Gastrocnemius medialis (tissue), 4 donors: ENCODE measurements around the gene GABRA5. TPM values are rescaled to one million over a fixed set of nuclear protein-coding genes. Genes with fewer than 3 reads are reported as not detected.

Experiments used
- ATAC-seq, 2 donors: fragments of 150-250 bp; one replicate each; pipeline ENCODE4 v1.9.1; 2016
- DNase-seq, 2 donors: peaks; one replicate each; pipeline ENCODE4 v3.0.0-alpha.2; 2019
- H3K27ac ChIP-seq, 4 donors: fragments of 200-600 bp; sonication (generic); 1 replicate in 1 of 4; 2 replicates in 3 of 4; pipeline ENCODE4 v1.5.1; 2016 to 2018; ENCODE audit warnings: mild to moderate bottlenecking in 2 of 4, moderate library complexity in 1 of 4
- H3K27me3 ChIP-seq, 3 donors: fragments of 200-600 bp; sonication (generic) in 2 of 3; 1 replicate in 1 of 3; 2 replicates in 2 of 3; pipeline versions ENCODE4 v1.5.1 to v1.6.0; 2016 to 2019; ENCODE audit warnings: mild to moderate bottlenecking in 1 of 3, moderate library complexity in 1 of 3
- H3K36me3 ChIP-seq, 2 donors: fragments of 200-600 bp; sonication (generic) in 1 of 2; one replicate each; pipeline ENCODE4 v1.5.1; 2017 to 2018
- H3K4me1 ChIP-seq, 2 donors: fragments of 200-600 bp; sonication (generic) in 1 of 2; one replicate each; pipeline ENCODE4 v1.5.1; 2016 to 2017; ENCODE audit warnings: mild to moderate bottlenecking in 2 of 2
- H3K4me3 ChIP-seq, 4 donors: fragments of 200-600 bp; sonication (generic) in 3 of 4; 1 replicate in 1 of 4; 2 replicates in 3 of 4; pipeline ENCODE4 v1.5.1; 2016 to 2019; ENCODE audit warnings: mild to moderate bottlenecking in 2 of 4
- H3K9me3 ChIP-seq, 3 donors: fragments of 200-600 bp; sonication (generic) in 2 of 3; 1 replicate in 1 of 3; 2 replicates in 2 of 3; pipeline ENCODE4 v1.5.1; 2016 to 2019
- POLR2A ChIP-seq, 2 donors: fragments of 450-650 bp; IDR thresholded peaks; one replicate each; pipeline ENCODE4 v1.6.1; 2017; ENCODE audit warnings: antibody characterized with exemption in 2 of 2, mild to moderate bottlenecking in 2 of 2, moderate library complexity in 2 of 2
- in situ Hi-C, 4 donors: fragments of 200-750 bp; cut with MboI; loops; one replicate each; pipeline versions ENCODE4 v1.15.0 to v1.8.0; 2017; ENCODE audit warnings: low sequenced_read_pairs in 4 of 4
- intact Hi-C: fragments of 100-400 bp; cut with DNase I; formaldehyde crosslinking; loops from one replicate; pipeline ENCODE4 v1.15.1; 2023; ENCODE audit warnings: low total_unique reads
- total RNA-seq, 4 donors: library from RNA; depleted of rRNA; stranded (reverse); fragments of >200 nt; gene quantifications; one replicate each; pipeline versions ENCODE4 v1.1.0 to v1.2.3, GENCODE V29; 2016
- TF ChIP-seq, protein P1 (sequence below), 5 experiments: fragments of 450-650 bp in 3 of 5; fragments of 200-600 bp in 2 of 5; sonication (generic) in 2 of 5; IDR thresholded peaks in 4 of 5; conservative IDR thresholded peaks in 1 of 5; 1 replicate in 4 of 5; 2 replicates in 1 of 5; pipeline ENCODE4 v1.5.1; 2016 to 2019; ENCODE audit warnings: antibody characterized with exemption in 5 of 5, mild to moderate bottlenecking in 3 of 5, moderate library complexity in 3 of 5

GABRA5 gene
- total RNA-seq, 4 donors from 2014 or later, result not detected

DNA sequence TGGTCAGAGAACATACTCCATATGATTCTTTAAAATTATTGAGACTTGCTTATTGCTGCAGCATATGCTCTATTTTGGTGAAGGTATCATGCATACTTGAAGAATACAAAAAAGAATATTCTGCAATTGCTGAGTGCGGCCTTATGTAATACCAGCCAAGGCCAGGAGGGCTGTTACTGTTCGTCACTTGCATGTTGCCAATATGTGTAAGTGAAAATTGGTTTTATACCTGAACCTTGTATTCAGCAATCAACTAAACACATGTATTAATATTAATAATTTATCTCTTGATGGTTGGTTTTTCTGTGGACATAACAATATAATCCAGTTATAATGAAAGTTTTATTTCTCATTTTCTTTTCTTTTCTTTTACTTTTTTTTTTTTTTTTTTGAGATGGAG is 13.9 kb upstream of the GABRA5 start:
- Histone ChIP-seq H3K4me3 (no peak overlapping the region), H3K4me1 (no peaks in the 10 kb centered on the region), H3K36me3 (no peaks in the 10 kb centered on the region), H3K27me3 (no peaks in the 10 kb centered on the region), H3K27ac (no peak overlapping the region), H3K9me3 (no peaks in the 10 kb centered on the region)
- DNase-seq, result no peak
- intact Hi-C loops (no loop called here), in situ Hi-C loops (loop anchor here in 1 of 4 donors (25.0 kb wide), 1 partner anchor 1341 kb away; no protein-coding TSS in a partner anchor)
- no peak for ATAC-seq
- TF ChIP-seq POLR2A (IDR thresholded peaks at IDR 0.05), result no peak
- TF ChIP-seq, protein P1, sequence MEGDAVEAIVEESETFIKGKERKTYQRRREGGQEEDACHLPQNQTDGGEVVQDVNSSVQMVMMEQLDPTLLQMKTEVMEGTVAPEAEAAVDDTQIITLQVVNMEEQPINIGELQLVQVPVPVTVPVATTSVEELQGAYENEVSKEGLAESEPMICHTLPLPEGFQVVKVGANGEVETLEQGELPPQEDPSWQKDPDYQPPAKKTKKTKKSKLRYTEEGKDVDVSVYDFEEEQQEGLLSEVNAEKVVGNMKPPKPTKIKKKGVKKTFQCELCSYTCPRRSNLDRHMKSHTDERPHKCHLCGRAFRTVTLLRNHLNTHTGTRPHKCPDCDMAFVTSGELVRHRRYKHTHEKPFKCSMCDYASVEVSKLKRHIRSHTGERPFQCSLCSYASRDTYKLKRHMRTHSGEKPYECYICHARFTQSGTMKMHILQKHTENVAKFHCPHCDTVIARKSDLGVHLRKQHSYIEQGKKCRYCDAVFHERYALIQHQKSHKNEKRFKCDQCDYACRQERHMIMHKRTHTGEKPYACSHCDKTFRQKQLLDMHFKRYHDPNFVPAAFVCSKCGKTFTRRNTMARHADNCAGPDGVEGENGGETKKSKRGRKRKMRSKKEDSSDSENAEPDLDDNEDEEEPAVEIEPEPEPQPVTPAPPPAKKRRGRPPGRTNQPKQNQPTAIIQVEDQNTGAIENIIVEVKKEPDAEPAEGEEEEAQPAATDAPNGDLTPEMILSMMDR (IDR thresholded peaks at IDR 0.05 in 4 of 5, conservative IDR thresholded peaks at IDR 0.05 in 1 of 5), result no peak

DNA sequence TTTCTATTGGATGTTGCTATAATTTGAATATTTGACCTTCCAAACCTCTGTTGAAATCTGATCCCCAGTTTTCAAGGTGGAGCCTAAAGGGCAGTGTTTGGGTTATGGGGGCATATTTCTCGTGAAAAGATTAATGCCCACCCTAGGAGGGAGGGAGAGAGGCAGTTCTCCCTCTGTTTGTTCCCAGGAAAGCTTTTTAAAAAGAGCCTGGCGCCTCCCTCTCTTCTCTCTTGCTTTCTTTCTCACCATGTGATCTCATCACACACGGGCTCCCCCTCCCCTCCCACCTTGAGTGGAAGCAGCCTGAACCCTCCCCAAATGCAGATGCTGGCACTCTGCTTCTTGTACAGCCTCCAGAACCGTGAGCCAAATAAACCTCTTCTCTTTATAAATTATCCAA is 12.4 kb upstream of the GABRA5 start:
- Histone ChIP-seq H3K4me1 (no peaks in the 10 kb centered on the region), H3K9me3 (no peaks in the 10 kb centered on the region), H3K27me3 (no peaks in the 10 kb centered on the region), H3K27ac (no peak overlapping the region), H3K4me3 (no peak overlapping the region), H3K36me3 (no peaks in the 10 kb centered on the region)
- intact Hi-C loops (no loop called here), in situ Hi-C loops (loop anchor here in 1 of 4 donors (25.0 kb wide), 1 partner anchor 1342 kb away; no protein-coding TSS in a partner anchor)
- TF ChIP-seq POLR2A (IDR thresholded peaks at IDR 0.05), result no peak
- TF ChIP-seq, protein P1 (IDR thresholded peaks at IDR 0.05 in 4 of 5, conservative IDR thresholded peaks at IDR 0.05 in 1 of 5), result no peak
- no peak for DNase-seq
- ATAC-seq, result no peak

DNA sequence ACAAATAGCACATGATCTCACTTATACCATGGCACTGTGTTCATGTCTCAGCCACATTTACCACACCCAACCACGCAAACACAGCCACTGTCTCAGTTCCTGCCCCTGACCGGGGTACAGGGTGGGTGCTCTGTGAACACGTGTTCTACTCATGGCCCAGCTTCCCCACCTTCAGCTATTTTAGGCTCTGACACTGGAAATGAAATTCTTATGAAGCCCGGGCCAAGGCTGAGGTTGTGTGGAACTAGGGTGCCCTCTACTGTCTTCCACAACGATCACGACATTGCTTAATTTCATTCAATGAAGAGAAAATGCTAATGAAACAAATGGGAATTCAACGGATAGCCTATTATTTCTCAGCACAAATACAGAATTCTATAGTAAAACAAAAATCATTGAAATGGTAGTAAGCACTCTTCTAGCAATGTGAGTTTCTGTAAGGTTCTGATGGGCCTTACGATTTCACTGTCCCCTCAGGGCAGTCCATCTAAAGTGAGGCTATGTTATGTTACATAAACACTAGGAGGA is 2.1 kb upstream of the GABRA5 start:
- intact Hi-C loops, result no loop called here
- no peaks in the 10 kb centered on the region for H3K9me3 ChIP-seq
- DNase-seq, result no peak

DNA sequence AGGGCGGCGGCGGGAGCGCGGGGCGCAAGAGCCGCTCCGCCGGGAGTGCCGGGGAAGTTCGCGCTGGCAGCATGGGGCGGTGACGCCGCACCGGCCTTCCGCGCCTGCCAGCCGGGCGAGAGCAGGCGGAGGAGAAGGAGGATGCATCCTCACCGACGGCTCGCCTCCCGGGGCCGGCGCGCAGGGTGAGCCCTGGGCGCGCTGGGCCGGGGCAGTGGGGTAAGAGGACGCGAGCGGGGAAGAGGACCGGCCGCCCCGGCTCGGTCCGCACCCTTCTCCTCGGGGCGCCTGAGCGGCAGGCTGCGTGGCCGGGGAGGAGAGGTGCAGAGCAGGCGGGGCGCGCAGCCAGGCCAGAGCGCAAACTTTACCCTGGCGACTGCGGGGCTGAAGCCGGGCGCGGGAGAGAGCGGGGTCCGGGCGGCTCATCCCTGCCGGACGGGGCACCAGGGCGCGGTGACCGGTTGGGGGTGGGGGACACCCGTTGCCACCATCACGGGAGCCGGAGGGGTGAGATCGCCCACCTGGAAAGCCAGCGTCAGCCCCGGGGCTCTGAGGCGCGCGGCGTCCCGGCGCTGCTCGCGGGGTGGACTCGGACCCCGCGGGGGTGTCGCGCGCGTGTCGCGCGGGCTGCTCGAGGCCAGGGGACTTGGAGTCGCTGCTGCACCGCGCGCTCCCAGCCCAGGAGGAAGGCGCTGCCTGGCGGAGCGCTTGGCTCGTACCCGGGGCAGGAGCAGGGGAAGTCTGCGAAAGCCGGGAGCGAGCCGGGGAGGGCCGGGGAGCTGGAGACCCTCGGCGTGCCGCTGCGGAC is 542 bp downstream of the GABRA5 start:
- DNase-seq, result no peak
- Histone ChIP-seq H3K36me3 (no peaks in the 10 kb centered on the region), H3K9me3 (no peaks in the 10 kb centered on the region), H3K27ac (no peak overlapping the region), H3K4me1 (no peaks in the 10 kb centered on the region), H3K4me3 (no peak overlapping the region), H3K27me3 (peaks cover 12 to 16% (median 15%) of the 10 kb centered on the region in 3 donors)
- in situ Hi-C loops (loop anchor here in 1 of 4 donors (25.0 kb wide), 1 partner anchor 1355 kb away; no protein-coding TSS in a partner anchor), intact Hi-C loops (no loop called here)
- ATAC-seq, result no peak
- TF ChIP-seq POLR2A (IDR thresholded peaks at IDR 0.05), result no peak
- TF ChIP-seq, protein P1 (IDR thresholded peaks at IDR 0.05 in 4 of 5, conservative IDR thresholded peaks at IDR 0.05 in 1 of 5), result no peak

More for the DNA sequence above, 2.1 kb upstream of the GABRA5 start:
- peaks cover 12 to 16% (median 15%) of the 10 kb centered on the region in 3 donors for H3K27me3 ChIP-seq
- H3K4me1 ChIP-seq, result no peaks in the 10 kb centered on the region
- no peak overlapping the region for H3K4me3 ChIP-seq
- no peaks in the 10 kb centered on the region for H3K36me3 ChIP-seq
- TF ChIP-seq, protein P1 (IDR thresholded peaks at IDR 0.05 in 4 of 5, conservative IDR thresholded peaks at IDR 0.05 in 1 of 5), result no peak
- no peak for TF ChIP-seq POLR2A (IDR thresholded peaks at IDR 0.05)
- ATAC-seq, result no peak
- no peak overlapping the region for H3K27ac ChIP-seq
- in situ Hi-C loops, result loop anchor here in 1 of 4 donors (25.0 kb wide), 1 partner anchor 1352 kb away; no protein-coding TSS in a partner anchor
